OCI-LY1 (cell line): ENCODE data around the gene METTL2B.

Experiments used
- H2AFZ ChIP-seq: fragments of 200-600 bp; sonication (generic), shearing (Covaris generic); 2 replicates; pipeline ENCODE4 v1.6.0; 2014; ENCODE audit warnings: antibody characterized with exemption, mild to moderate bottlenecking, low read length
- H3F3A ChIP-seq: fragments of 200-600 bp; sonication (generic), shearing (Covaris generic); 2 replicates; pipeline ENCODE4 v1.6.0; 2014; ENCODE audit warnings: mild to moderate bottlenecking, antibody characterized with exemption, low read length, moderate library complexity; ENCODE audit not compliant: insufficient read depth
- H3K27ac ChIP-seq: fragments of 200-600 bp; sonication (generic); 2 replicates; pipeline ENCODE4 v1.5.1; 2014; ENCODE audit warnings: low read length, mixed run types, mild to moderate bottlenecking, low read depth; ENCODE audit not compliant: poor library complexity, severe bottlenecking
- H3K27me3 ChIP-seq: fragments of 200-600 bp; sonication (generic); 2 replicates; pipeline ENCODE4 v1.6.0; 2014; ENCODE audit warnings: antibody characterized with exemption, mild to moderate bottlenecking, low read length, moderate library complexity; ENCODE audit not compliant: insufficient read depth
- H3K36me3 ChIP-seq: fragments of 200-600 bp; sonication (generic); 2 replicates; pipeline ENCODE4 v1.6.1; 2014; ENCODE audit warnings: mild to moderate bottlenecking, antibody characterized with exemption, low read length, moderate library complexity, mixed read lengths; ENCODE audit not compliant: insufficient read depth
- H3K4me1 ChIP-seq: fragments of 200-600 bp; sonication (generic); 2 replicates; pipeline ENCODE4 v1.5.1; 2014; ENCODE audit warnings: mild to moderate bottlenecking, low read length, moderate library complexity; ENCODE audit not compliant: insufficient read depth, severe bottlenecking
- H3K4me2 ChIP-seq: fragments of 200-600 bp; sonication (generic), shearing (Covaris generic); 2 replicates; pipeline ENCODE4 v1.6.1; 2014; ENCODE audit warnings: low read length
- H3K4me3 ChIP-seq: fragments of 200-600 bp; sonication (generic); 2 replicates; pipeline ENCODE4 v1.5.1; 2014; ENCODE audit warnings: low read length, low read depth, mild to moderate bottlenecking, mixed read lengths; ENCODE audit not compliant: poor library complexity, severe bottlenecking
- H3K79me2 ChIP-seq: fragments of 200-600 bp; shearing (Covaris generic); 2 replicates; pipeline ENCODE4 v1.6.1; 2016; ENCODE audit warnings: mixed run types, low read length, mixed read lengths; ENCODE audit not compliant: insufficient read depth
- H3K9ac ChIP-seq: fragments of 200-600 bp; sonication (generic), shearing (Covaris generic); 2 replicates; pipeline ENCODE4 v1.6.1; 2014; ENCODE audit warnings: mild to moderate bottlenecking, low read length, mixed read lengths
- H3K9me2 ChIP-seq: fragments of 200-600 bp; sonication (generic), shearing (Covaris generic); 2 replicates; pipeline ENCODE4 v1.6.1; 2014; ENCODE audit warnings: low read depth, mild to moderate bottlenecking, low read length, mixed read lengths
- H3K9me3 ChIP-seq: fragments of 200-600 bp; shearing (Covaris generic); 2 replicates; pipeline ENCODE4 v1.6.1; 2014; ENCODE audit warnings: low read length, mixed read lengths
- H4K20me1 ChIP-seq: fragments of 200-600 bp; sonication (generic), shearing (Covaris generic); 2 replicates; pipeline ENCODE4 v1.6.0; 2016; ENCODE audit warnings: mild to moderate bottlenecking, low read length; ENCODE audit not compliant: insufficient read depth
- CTCF ChIP-seq: fragments of 200-600 bp; sonication (generic), shearing (Covaris generic); IDR thresholded peaks from 2 replicates; pipeline ENCODE4 v1.5.1; 2017; ENCODE audit warnings: mild to moderate bottlenecking, antibody characterized with exemption, low read length, moderate library complexity, mixed read lengths
- EZH2 ChIP-seq: fragments of 200-600 bp; sonication (generic), shearing (Covaris generic); IDR thresholded peaks from 2 replicates; pipeline ENCODE4 v1.8.0; 2017; ENCODE audit warnings: borderline replicate concordance, mixed run types, mild to moderate bottlenecking, antibody characterized with exemption, low read length, moderate library complexity, mixed read lengths

Gene METTL2B

GRCh38 chr7:128431221-128431620 lies 45.3 kb upstream of the METTL2B start:
- H3K27ac ChIP-seq = no peak overlapping the region
- H3K79me2 ChIP-seq = no peaks in the 10 kb centered on the region
- no peak overlapping the region for H3K4me3 ChIP-seq
- H3K9me3 ChIP-seq = no peaks in the 10 kb centered on the region
- H4K20me1 ChIP-seq = no peaks in the 10 kb centered on the region
- H3F3A ChIP-seq = no peaks in the 10 kb centered on the region
- H3K27me3 ChIP-seq = no peaks in the 10 kb centered on the region; the same call in 1 of the 2 replicates
- H3K9me2 ChIP-seq = no peaks in the 10 kb centered on the region
- H3K36me3 ChIP-seq = no peaks in the 10 kb centered on the region
- no peak overlapping the region for H2AFZ ChIP-seq
- H3K4me2 ChIP-seq = no peak overlapping the region
- no peaks in the 10 kb centered on the region for H3K4me1 ChIP-seq
- no peak overlapping the region for H3K9ac ChIP-seq
- TF ChIP-seq EZH2 (no peak), CTCF (no peak)

DNA sequence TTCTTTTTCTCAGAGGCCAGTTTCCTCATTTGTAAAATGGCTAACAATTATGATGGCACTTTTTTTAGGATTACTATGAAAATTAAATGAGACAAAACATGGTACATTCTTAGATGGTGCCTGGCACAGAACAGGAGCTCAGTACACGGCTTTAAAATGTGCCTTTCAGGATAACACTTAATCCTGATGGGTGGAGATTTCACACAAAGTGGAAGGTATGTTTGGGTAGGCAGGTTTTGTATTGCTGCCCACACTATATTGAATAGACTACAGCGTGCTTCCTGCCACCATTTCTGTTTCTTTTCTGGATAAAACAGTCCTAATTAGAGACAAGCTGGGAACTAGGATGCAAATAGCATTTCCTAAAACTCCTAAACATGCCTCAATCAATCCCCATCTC lies 44.8 kb upstream of the METTL2B start:
- no peaks in the 10 kb centered on the region for H3K4me1 ChIP-seq
- no peaks in the 10 kb centered on the region for H3F3A ChIP-seq
- no peaks in the 10 kb centered on the region for H3K9me3 ChIP-seq
- no peaks in the 10 kb centered on the region for H3K9me2 ChIP-seq
- no peak overlapping the region for H2AFZ ChIP-seq
- H3K4me3 ChIP-seq = no peak overlapping the region
- no peaks in the 10 kb centered on the region for H4K20me1 ChIP-seq
- no peak for TF ChIP-seq CTCF
- no peak for TF ChIP-seq EZH2
- H3K79me2 ChIP-seq = no peaks in the 10 kb centered on the region
- H3K27ac ChIP-seq = no peak overlapping the region
- no peaks in the 10 kb centered on the region; the same call in 1 of the 2 replicates for H3K27me3 ChIP-seq
- no peak overlapping the region for H3K4me2 ChIP-seq
- H3K9ac ChIP-seq = no peak overlapping the region
- no peaks in the 10 kb centered on the region for H3K36me3 ChIP-seq

DNA sequence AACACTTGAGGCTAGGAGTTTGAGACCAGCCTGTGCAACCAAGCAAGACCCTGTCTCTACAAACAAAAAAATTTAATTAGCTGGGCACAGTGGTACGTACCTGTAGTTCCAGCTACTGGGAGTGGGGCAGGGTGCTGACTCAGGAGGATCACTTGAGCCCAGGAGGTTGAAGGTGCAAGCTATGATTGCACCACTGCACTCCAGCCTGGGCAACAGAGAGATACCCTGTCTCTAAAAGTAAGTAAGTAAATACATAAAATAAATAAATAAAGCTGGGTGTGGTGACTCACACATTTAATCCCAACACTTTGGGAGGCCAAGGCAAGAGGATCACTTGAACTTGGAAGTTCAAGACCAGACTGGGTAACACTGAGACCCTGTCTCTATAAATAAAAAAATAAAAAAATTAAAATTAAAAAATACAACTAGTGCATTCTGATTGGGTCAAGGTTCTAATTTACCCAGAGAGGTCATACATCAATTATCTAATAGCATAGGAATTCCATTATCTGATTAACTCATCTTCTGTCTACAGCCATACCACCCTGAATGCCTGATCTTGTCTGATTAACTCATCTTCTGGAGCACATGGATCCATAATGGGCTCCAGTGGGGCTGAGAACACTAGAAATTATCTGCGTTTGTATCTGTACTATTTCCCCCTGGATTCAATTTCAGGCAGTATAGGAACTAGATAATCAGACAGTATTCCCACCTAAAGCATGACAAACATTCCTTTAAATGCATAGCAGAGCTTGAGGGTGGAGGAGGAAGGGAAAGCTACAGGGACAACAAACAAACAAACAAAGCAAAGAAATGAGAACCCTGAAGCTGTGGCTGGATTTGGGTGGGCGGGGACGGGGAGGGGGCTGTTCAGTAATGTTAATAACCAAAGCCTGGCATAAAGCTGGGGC lies 41.9 kb upstream of the METTL2B start:
- no peaks in the 10 kb centered on the region; the same call in 1 of the 2 replicates for H3K9me3 ChIP-seq
- no peaks in the 10 kb centered on the region for H4K20me1 ChIP-seq
- H3K4me1 ChIP-seq = peaks cover 5% of the 10 kb centered on the region
- no peak overlapping the region for H3K27ac ChIP-seq
- no peaks in the 10 kb centered on the region for H3F3A ChIP-seq
- no peaks in the 10 kb centered on the region for H3K79me2 ChIP-seq
- H3K27me3 ChIP-seq = no peaks in the 10 kb centered on the region; the same call in none of the 2 replicates
- H3K4me2 ChIP-seq = no peak overlapping the region
- no peak overlapping the region for H2AFZ ChIP-seq
- H3K4me3 ChIP-seq = no peak overlapping the region
- H3K9me2 ChIP-seq = no peaks in the 10 kb centered on the region
- no peak overlapping the region for H3K9ac ChIP-seq
- H3K36me3 ChIP-seq = no peaks in the 10 kb centered on the region; the same call in 1 of the 2 replicates
- TF ChIP-seq EZH2 (no peak), CTCF (no peak)
